ENCODE results near the gene TMEM213. TPM values are rescaled to one million over a fixed set of nuclear protein-coding genes. Genes with fewer than 3 reads are reported as not detected.

The TMEM213 gene
- total RNA-seq, 2 experiments from 2014 or later = not detected

Other genes starting within 250 kb of the TMEM213 start
- not detected for gene SVOPL, start 96.6 kb upstream of the TMEM213 start, total RNA-seq
- gene ATP6V0A4, start 202 bp downstream of the TMEM213 start, total RNA-seq = not detected
- gene KIAA1549, start 183.4 kb downstream of the TMEM213 start, total RNA-seq = 1 to 10 TPM; 1.6 to 1.7 TPM
- 10 to 100 TPM; 24.9 to 25.0 TPM for gene ZC3HAV1L, start 238.0 kb downstream of the TMEM213 start, total RNA-seq